GM12873 (cell line): ENCODE measurements around the gene TMEM52.
A peak's percentile ranks its signal among the peaks of the same experiment; 100 is the strongest.

ENCODE experiments used
- CTCF ChIP-seq: IDR thresholded peaks from 2 replicates; pipeline ENCODE4 v1.5.1; 2012; ENCODE audit warnings: low read depth, mild to moderate bottlenecking, moderate library complexity, low read length, control low read depth; ENCODE audit not compliant: insufficient read depth; ENCODE audit errors: missing control alignments

The TMEM52 gene

GRCh38 chr1:1956586-1957532 is 37.8 kb upstream of the TMEM52 start:
- TF ChIP-seq CTCF, result no peak

DNA sequence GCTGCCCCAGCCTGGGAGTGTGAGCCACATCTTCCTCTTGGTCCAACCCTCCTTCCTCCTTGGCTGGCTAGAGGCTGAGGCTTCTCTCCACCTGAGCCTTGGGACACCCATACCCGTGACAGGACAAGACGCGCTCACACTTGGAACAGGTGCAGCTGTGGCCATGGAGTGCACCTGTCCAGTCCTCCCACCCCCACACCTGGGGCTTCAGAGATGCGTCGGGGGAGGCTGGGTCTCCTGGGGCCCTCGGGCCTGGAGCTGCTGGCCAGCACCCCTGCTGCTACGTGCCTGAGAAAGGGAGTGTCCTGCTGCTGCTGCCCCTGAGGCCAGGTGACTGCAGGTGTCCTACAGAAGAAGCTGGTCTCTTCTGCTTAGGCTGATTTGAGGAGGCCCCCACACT is 37.0 kb upstream of the TMEM52 start:
- no peak for TF ChIP-seq CTCF

GRCh38 chr1:1955621-1956094 is 36.6 kb upstream of the TMEM52 start:
- TF ChIP-seq CTCF, result no peak

GRCh38 chr1:1954831-1955441 is 35.9 kb upstream of the TMEM52 start:
- TF ChIP-seq CTCF, result peak; percentile 37

- TF ChIP-seq CTCF, result no peak
Observed at GRCh38 chr1:1954015-1954414, 34.9 kb upstream of the TMEM52 start.

- TF ChIP-seq CTCF, result no peak
Observed at GRCh38 chr1:1950940-1951339, 31.9 kb upstream of the TMEM52 start.

- TF ChIP-seq CTCF, result no peak
Observed at GRCh38 chr1:1948783-1949182, 29.7 kb upstream of the TMEM52 start.
